GM19023 (cell line): ENCODE results near the gene TSPAN12.
"Not testable (repeated sequence)": the region's sequence is repeated elsewhere in the genome, so short reads cannot be mapped to it uniquely, and the experiment has no call there.

ENCODE experiments used
- ATAC-seq: cut with Tn5 transposase; IDR thresholded peaks from one replicate; pipeline ENCODE4 v1.9.1; 2021; ENCODE audit warnings: mild to moderate bottlenecking, moderate library complexity; ENCODE audit not compliant: unreplicated experiment

TSPAN12 gene

DNA sequence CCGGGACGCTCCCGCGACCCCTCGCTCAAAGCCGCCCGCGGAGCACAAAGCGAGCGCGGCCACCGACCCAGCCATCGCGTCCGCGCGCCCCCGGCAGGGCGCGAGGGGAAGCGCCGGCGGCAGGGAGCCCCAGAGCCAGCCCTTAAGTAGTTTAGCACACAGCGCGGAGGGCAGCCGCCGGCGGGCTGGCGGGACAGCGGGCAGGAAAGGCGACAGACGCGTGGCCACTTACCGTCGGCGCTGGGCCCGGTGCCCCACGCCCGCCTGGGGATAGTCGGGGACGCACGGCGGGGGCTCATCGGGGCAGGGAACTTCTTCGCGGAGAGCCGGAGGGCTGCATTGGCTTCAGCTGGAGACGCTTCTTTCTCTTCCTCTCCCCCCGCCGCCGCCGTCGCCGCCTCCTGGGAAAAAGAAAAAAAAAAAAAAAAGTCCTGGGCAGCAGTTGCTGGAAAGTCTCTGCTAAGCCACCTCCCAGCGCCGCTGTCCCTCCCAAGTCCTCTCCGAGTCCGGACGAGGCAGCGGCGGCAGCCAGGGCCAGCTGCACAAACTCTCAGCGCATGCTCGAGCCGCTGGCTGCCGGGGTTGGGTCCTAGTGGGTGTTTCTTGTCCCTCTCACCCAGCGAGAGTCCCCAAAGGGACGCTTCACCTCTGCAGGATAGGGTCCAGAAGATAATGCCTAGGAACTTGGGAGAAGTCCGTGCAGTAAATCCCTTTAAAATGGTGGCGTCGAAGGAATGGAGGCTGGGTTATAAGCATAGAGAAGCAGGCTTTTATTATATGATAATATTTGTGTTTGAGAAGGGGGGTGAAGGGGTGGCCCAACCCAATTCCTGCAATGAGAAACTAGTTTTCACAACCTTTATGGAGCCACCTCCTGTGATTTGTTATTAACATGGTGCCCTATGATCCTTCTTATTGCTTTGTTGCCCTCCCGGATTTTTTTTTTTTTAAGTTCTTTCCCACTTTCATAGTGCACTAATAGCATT lies at the start of gene TSPAN12:
TSS of gene TSPAN12 (minus strand) at position 557 of the 986 bp plus-strand sequence. CDS start 1,381 bp downstream, outside the sequence.
- peak; percentile 85 for ATAC-seq

- ATAC-seq = no peak
These were observed 41.0 kb upstream of the TSPAN12 start for GRCh38 chr7:120898715-120899499.

GRCh38 chr7:120895253-120895652 lies 37.3 kb upstream of the TSPAN12 start:
- not testable (repeated sequence) for ATAC-seq

GRCh38 chr7:120885602-120886001 lies 27.7 kb upstream of the TSPAN12 start:
- not testable (repeated sequence) for ATAC-seq

- ATAC-seq = no peak
These were observed 19.8 kb upstream of the TSPAN12 start for GRCh38 chr7:120877701-120878100.

DNA sequence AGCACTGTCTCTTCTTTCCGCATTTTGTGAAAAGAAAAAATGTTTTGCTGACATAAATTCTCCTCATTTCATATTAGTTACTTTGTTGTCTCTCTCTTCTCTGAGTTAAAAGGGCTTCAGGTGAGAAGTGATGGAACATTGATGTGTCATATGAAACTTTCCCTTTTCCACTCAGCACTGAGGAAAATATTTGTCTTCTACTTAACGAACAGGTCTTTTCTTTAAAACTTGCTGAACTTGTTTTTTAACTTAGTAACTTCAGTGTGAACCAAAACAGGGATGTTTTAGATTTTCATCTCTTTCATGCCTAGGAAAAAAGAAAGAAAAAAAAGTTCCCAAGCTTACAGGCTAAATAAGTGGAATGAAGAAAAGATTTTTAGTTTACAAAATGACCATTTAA lies 19.0 kb upstream of the TSPAN12 start:
- ATAC-seq = no peak

- ATAC-seq = no peak
These were observed 16.8 kb upstream of the TSPAN12 start for GRCh38 chr7:120874722-120875121.

- ATAC-seq = no peak
These were observed 16.1 kb upstream of the TSPAN12 start for GRCh38 chr7:120874016-120874415.

GRCh38 chr7:120873401-120873800 lies 15.5 kb upstream of the TSPAN12 start:
- no peak for ATAC-seq

DNA sequence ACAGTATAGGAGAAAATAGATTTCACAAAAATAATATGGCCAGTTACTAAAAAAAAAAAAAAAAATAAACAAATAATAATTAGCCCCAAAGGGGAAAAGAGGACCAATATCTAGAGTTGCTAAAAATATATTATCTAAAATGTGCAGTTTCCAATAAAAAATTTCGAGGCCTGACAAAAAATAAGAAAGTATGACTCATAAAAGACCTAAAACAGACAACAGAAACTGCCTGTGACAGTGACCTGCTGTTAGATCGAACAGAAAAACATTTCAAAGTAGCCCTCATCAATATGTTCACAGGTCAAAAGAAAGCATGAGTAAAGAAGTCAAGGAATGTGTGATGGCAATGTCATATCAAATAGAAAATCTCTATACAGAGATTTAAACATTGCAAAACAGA lies 11.8 kb upstream of the TSPAN12 start:
- ATAC-seq = peak; percentile 47

DNA sequence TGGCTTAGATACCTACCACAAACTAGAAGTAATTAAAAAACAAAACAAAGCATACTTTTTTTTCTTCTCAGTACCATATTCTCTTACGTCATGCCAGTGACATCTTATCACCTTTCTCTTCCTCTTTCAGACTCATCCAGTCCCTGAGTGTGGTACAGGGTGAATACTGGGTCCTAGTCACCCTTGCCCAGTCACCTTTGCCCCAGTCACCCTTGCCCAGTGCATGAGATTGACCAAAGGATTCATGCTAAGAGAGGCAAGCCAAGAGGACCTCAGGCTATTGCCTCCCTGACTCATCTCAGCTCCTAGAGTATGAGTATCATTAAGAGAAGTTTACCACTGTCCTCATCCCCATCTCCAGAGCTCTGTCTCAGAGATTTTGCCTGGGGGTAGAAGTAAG lies 10.0 kb upstream of the TSPAN12 start:
- peak; percentile 38 for ATAC-seq

DNA sequence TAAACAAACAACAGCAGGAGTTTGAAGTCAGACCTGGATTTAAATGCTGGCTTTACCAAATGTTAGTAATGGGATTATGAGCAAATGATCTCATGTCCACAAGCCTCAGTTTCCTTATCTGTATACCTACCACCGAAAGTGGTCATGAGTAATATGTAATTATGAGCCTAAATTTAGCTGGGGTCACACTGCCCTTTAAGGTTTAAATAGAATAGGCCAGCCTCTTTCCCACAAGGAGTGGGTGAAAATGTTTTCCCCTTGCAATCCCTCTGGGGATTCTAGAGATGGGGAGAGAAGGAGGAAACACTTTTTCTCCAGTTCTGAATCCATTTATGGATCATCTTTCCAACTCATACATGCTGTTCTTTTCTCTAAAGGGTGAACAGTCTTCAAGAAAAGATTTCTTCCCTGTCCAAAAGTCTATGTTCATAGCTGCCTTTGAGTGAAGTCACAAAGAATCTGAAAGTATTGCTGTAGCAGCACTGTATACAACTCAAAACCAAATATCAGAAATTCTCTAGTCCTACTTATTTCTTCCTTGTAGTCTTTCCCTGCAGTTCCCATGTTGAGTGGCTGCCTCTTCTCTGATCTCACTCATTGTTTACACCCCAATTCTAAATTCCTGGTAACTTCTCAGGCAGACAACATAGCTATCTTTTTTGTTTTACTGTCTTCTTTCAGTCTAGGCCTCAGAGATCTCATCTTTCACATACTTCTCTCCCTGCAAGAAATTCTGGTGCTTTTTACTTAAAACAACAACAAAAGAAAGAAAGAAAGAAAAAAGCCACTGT lies 7.4 kb upstream of the TSPAN12 start:
- no peak for ATAC-seq

GRCh38 chr7:120864141-120864900 lies 6.4 kb upstream of the TSPAN12 start:
- ATAC-seq = no peak

DNA sequence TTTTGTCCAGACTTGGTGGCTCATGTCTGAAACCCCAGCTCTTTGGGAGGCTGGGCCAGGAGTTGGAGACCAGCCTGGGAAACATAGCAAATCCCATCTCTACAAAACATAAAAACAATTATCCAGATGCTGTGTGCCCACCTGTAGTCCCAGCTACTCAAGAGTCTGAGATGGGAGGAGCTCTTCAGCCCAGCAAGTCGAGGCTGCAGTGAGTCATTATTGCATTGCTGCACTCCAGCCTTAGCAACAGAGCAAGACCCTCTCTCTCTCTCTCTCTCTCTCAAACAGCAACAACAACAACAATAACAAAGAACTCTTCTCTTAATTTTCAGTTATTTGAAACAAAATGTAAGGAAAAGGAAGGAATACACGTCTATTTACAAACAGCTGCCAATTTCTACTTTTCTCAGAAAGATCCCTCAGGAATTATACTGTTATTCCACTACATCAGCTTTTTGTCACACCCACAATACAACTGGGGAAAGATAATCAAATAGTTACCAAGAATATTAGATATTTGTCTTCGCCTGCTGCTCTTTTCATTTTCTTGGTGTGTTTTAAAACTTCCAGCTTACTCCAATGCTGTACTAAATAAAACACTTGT lies 5.1 kb upstream of the TSPAN12 start:
- ATAC-seq = no peak

- no peak for ATAC-seq
These were observed 2.2 kb upstream of the TSPAN12 start for GRCh38 chr7:120860156-120860555.

DNA sequence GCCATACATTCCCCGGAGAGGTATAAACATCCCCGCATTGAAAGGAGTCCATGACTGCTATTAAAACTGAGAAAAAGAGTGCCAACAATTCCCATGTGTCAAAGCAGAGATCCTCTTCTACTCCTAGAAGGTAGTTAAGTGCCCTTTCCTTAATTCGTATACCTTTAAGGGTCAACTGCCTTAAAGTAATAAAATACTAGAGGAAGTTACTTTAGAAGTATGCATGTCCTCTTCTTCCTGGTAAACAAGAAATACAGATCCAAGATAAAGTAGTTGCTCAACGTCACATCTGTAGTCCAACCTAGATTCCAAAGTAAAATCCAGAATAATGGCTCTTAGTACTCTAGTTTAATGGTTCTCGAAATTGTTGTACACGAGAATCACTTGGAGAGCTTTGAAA lies 1.5 kb upstream of the TSPAN12 start:
- ATAC-seq = no peak

DNA sequence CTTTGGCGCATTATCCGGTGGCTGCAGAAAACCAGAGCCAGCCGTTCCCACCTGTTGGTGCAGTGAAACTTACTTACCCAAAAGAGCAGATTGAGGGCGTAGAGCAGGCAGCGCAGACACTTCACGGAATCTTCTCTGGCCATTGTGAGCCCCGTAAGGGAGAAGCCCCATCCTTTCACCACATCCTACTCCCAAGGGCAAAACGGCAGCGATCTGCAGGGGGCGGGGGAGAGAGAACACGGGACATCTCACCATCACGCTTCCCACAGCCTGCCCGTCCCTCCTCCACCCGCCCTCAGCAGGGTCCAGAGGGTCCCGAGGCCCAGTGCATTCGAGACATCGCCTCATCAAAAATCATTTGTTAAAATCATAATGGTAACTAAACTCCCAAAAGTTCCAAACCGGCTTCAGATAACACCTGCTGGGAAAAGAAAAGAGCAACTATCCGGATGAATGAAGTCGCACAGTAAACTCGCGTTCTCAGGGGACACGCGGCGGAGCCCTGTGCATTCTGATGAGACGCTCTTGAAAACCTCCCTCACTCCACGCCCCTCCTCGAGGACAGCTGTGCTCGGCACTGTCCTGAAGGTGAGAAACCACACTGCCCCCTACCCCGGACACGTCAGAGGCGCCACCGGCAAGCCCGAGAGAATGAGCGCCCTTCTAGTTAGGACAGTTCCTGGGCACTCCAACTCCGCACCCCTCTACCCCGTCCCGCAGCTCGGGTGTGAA lies 1.2 kb downstream of the TSPAN12 start:
- ATAC-seq = peak; percentile 75

GRCh38 chr7:120856198-120856597 lies 1.7 kb downstream of the TSPAN12 start:
- no peak for ATAC-seq

DNA sequence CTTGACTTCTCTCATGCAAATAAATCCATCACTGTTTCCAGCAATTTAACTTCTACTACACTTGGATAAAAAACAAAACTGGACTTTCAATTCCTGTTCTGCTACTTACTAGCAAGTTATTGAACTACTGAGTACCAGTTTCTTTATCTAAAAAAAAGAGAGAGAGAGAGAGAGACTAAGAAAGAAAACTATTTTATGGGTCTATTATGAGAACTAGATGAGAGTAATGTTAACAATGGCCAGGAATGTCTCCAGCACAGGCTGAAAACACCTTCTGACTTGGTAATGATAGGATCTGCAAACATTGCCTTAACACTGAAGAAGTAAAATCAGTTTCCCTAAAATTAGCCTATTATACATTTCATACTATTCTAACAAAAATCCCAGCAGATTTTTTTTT lies 5.2 kb downstream of the TSPAN12 start:
- ATAC-seq = no peak
